SK-N-SH (cell line): ENCODE results near the gene SH2D4B.

Experiments
- CTCF ChIP-seq: fragments of 200-600 bp; sonication (generic); IDR thresholded peaks from 2 replicates; pipeline ENCODE4 v1.6.1; 2017; ENCODE audit warnings: antibody characterized with exemption, mild to moderate bottlenecking, moderate library complexity
- EZH2phosphoT487 ChIP-seq: fragments of 200-600 bp; sonication (generic); IDR thresholded peaks from 2 replicates; pipeline ENCODE4 v1.6.1; 2017; ENCODE audit warnings: low read depth, mixed run types, mild to moderate bottlenecking, antibody characterized with exemption, moderate library complexity, borderline replicate concordance
- IRF3 ChIP-seq: fragments of 150-350 bp; IDR thresholded peaks from 2 replicates; pipeline ENCODE4 v1.6.1; 2016; ENCODE audit warnings: mild to moderate bottlenecking, low read depth, low read length
- NFIC ChIP-seq: IDR thresholded peaks from 2 replicates; pipeline ENCODE4 v1.4.0; 2012; ENCODE audit warnings: borderline replicate concordance
- NRF1 ChIP-seq: IDR thresholded peaks from 2 replicates; pipeline ENCODE4 v1.6.1; 2012; ENCODE audit warnings: low read depth, mild to moderate bottlenecking, low read length
- POLR2AphosphoS5 ChIP-seq: IDR thresholded peaks from 2 replicates; pipeline ENCODE4 v1.6.1; 2012; ENCODE audit warnings: low read depth, low read length
- RAD21 ChIP-seq: IDR thresholded peaks from 2 replicates; pipeline ENCODE4 v1.6.1; 2012; ENCODE audit warnings: mild to moderate bottlenecking, low read length
- SMC3 ChIP-seq: IDR thresholded peaks from 2 replicates; pipeline ENCODE4 v1.6.1; 2012; ENCODE audit warnings: low read depth, low read length, improper control_type of control experiment
- TAF1 ChIP-seq: IDR thresholded peaks from 2 replicates; pipeline ENCODE4 v1.6.1; 2012; ENCODE audit warnings: low read depth, mild to moderate bottlenecking, low read length, moderate library complexity, borderline replicate concordance
- YY1 ChIP-seq: IDR thresholded peaks from 2 replicates; pipeline ENCODE4 v1.4.0; 2012; ENCODE audit warnings: low read depth, mild to moderate bottlenecking
- TF ChIP-seq, protein P1 (sequence below): IDR thresholded peaks from 2 replicates; pipeline ENCODE4 v1.6.1; 2012; ENCODE audit warnings: mild to moderate bottlenecking, low read depth, low read length, moderate library complexity
- TF ChIP-seq, protein P2 (sequence below): IDR thresholded peaks from 2 replicates; pipeline ENCODE4 v1.4.0; 2012; ENCODE audit warnings: low read depth

DNA sequence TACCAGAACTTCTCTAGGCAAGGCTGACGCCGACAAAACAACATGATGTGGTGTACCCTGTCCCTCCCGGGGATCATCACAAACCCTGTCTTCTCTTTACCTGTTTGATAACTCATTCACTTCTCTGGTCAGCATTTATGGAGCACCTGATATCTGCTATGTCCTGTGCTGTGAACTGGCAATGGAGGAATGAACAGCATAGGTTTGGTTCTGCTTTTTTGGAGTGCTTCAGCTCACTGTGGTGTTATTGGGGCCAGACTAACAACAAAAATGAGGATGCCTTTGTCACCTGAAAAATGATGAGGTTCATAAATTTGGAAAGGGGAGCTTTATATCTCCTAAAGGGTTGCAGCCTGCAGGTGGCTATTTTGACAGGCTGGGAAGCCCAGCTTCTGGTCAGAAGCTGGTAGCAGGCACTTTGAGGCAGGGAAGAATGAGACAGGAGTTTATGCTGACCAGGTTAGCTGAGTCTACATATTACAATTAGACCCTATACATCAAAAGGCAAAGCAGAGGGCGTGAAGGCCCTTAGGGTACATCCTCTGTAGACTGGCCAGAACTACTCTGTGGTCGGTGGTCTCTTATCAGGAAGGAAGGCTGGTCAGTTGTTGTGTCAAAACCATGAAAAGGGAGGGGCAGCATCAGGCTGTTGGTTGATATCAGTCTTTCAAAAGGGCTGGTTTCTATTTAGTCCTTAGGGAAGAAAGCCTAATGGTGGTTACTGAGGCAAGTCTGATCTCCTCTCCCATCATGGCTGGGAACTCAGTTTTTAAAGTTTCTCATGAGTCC lies 42.3 kb downstream of the SH2D4B start:
- no peak for TF ChIP-seq SMC3
- TF ChIP-seq TAF1, result no peak
- TF ChIP-seq EZH2phosphoT487, result no peak
- TF ChIP-seq NRF1, result no peak
- TF ChIP-seq YY1, result no peak
- TF ChIP-seq CTCF, result no peak
- no peak for TF ChIP-seq RAD21
- no peak for TF ChIP-seq NFIC
- TF ChIP-seq, protein P1, sequence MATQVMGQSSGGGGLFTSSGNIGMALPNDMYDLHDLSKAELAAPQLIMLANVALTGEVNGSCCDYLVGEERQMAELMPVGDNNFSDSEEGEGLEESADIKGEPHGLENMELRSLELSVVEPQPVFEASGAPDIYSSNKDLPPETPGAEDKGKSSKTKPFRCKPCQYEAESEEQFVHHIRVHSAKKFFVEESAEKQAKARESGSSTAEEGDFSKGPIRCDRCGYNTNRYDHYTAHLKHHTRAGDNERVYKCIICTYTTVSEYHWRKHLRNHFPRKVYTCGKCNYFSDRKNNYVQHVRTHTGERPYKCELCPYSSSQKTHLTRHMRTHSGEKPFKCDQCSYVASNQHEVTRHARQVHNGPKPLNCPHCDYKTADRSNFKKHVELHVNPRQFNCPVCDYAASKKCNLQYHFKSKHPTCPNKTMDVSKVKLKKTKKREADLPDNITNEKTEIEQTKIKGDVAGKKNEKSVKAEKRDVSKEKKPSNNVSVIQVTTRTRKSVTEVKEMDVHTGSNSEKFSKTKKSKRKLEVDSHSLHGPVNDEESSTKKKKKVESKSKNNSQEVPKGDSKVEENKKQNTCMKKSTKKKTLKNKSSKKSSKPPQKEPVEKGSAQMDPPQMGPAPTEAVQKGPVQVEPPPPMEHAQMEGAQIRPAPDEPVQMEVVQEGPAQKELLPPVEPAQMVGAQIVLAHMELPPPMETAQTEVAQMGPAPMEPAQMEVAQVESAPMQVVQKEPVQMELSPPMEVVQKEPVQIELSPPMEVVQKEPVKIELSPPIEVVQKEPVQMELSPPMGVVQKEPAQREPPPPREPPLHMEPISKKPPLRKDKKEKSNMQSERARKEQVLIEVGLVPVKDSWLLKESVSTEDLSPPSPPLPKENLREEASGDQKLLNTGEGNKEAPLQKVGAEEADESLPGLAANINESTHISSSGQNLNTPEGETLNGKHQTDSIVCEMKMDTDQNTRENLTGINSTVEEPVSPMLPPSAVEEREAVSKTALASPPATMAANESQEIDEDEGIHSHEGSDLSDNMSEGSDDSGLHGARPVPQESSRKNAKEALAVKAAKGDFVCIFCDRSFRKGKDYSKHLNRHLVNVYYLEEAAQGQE, result no peak
- no peak for TF ChIP-seq POLR2AphosphoS5
- no peak for TF ChIP-seq IRF3
- TF ChIP-seq, protein P2, sequence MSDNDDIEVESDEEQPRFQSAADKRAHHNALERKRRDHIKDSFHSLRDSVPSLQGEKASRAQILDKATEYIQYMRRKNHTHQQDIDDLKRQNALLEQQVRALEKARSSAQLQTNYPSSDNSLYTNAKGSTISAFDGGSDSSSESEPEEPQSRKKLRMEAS, result no peak
